GM12878 (cell line): Measurements from ENCODE around the gene MEX3B. TPM values are rescaled to one million over a fixed set of nuclear protein-coding genes. Genes with fewer than 3 reads are reported as not detected.
A peak's percentile ranks its signal among the peaks of the same experiment; 100 is the strongest.

Experiments
- ATAC-seq: fragments of 200-7000 bp; cut with Tn5 transposase; 3 replicates; pipeline ENCODE4 v1.9.1; 2020; ENCODE audit warnings: mild to moderate bottlenecking, moderate library complexity
- BruUV-seq: library from RNA; stranded (reverse); fragments of 400-500 nt; replicated peaks from 2 replicates; lab custom pipeline; 2021; lab: Mats Ljungman, UMichigan
- CTCF ChIA-PET: fragments of 300-600 bp; sonication (Branson Sonifier 250); formaldehyde crosslinking; extraction: SDS; loops from one replicate; lab custom pipeline; 2021; ENCODE audit warnings: inconsistent platforms; lab: Yijun Ruan, JAX
- POLR2A ChIA-PET: fragments of 350-600 bp; formaldehyde crosslinking; extraction: SDS; loops from one replicate; lab custom pipeline; 2021; ENCODE audit warnings: inconsistent platforms; lab: Charles Lee
- RAD21 ChIA-PET: fragments of 300-600 bp; sonication (Branson Sonifier 250); formaldehyde crosslinking; loops from one replicate; lab custom pipeline; 2023; ENCODE audit warnings: antibody characterized with exemption; ENCODE audit not compliant: unreplicated experiment; lab: Charles Lee
- SMC1A ChIA-PET: fragments of 300-600 bp; sonication (Branson Sonifier 250); formaldehyde crosslinking; loops from one replicate; lab custom pipeline; 2023; ENCODE audit not compliant: unreplicated experiment, uncharacterized antibody; lab: Charles Lee
- DNase-seq: peaks from one replicate; pipeline ENCODE4 v3.0.0-alpha.2; 2011; ENCODE audit warnings: low read depth, low spot score
- FAIRE-seq: peaks from 3 replicates; lab custom pipeline; 2011; peaks lifted over from hg19 to GRCh38; lab: Jason Lieb, UNC
- H2AFZ ChIP-seq: 2 replicates; pipeline ENCODE4 v1.6.0; 2011; ENCODE audit warnings: low read depth, low read length, control low read depth; ENCODE audit not compliant: control insufficient read depth
- H3K27ac ChIP-seq: 2 replicates; pipeline ENCODE4 v1.5.1; 2011; ENCODE audit warnings: control low read depth; ENCODE audit not compliant: control insufficient read depth, insufficient read depth
- H3K27me3 ChIP-seq, 2 experiments: replicated peaks in 1 of 2; 2 replicates each; pipeline versions ENCODE4 v1.6.0 to v1.6.1; 2011; ENCODE audit warnings: low read length in 1 of 2; ENCODE audit not compliant: control insufficient read depth in 2 of 2, insufficient read depth in 2 of 2
- H3K36me3 ChIP-seq, 2 experiments: 2 replicates each; pipeline ENCODE4 v1.5.1; 2011; ENCODE audit warnings: low read length in 1 of 2; ENCODE audit not compliant: control insufficient read depth in 2 of 2, insufficient read depth in 2 of 2
- H3K4me1 ChIP-seq: 2 replicates; pipeline ENCODE4 v1.6.1; 2011; ENCODE audit warnings: mild to moderate bottlenecking, low read length, moderate library complexity, mixed read lengths; ENCODE audit not compliant: control insufficient read depth, insufficient read depth
- H3K4me2 ChIP-seq: 2 replicates; pipeline ENCODE4 v1.6.0; 2011; ENCODE audit warnings: control low read depth; ENCODE audit not compliant: control insufficient read depth, insufficient read depth
- H3K4me3 ChIP-seq: fragments of 200-600 bp; sonication (generic); 2 replicates; pipeline ENCODE4 v1.5.1; 2016
- H3K79me2 ChIP-seq: 2 replicates; pipeline ENCODE4 v1.6.0; 2011; ENCODE audit warnings: low read length; ENCODE audit not compliant: control insufficient read depth, insufficient read depth
- H3K9ac ChIP-seq: 2 replicates; pipeline ENCODE4 v1.8.0; 2011; ENCODE audit warnings: low read length, control low read depth, mixed read lengths; ENCODE audit not compliant: control insufficient read depth, insufficient read depth
- H3K9me3 ChIP-seq: replicated peaks from 3 replicates; pipeline ENCODE4 v1.5.1; 2011; ENCODE audit warnings: mild to moderate bottlenecking, low read length; ENCODE audit not compliant: control insufficient read depth, insufficient read depth
- H4K20me1 ChIP-seq: 2 replicates; pipeline ENCODE4 v1.6.0; 2011; ENCODE audit not compliant: control insufficient read depth, insufficient read depth
- USF2 ChIP-seq: IDR thresholded peaks from 2 replicates; pipeline ENCODE4 v1.6.1; 2011; ENCODE audit warnings: low read depth, low read length, improper control_type of control experiment, borderline replicate concordance
- ZBTB33 ChIP-seq: fragments of 450-650 bp; IDR thresholded peaks from 2 replicates; pipeline ENCODE4 v1.6.1; 2017; ENCODE audit warnings: mild to moderate bottlenecking
- WGBS: methylation state at CpG from one replicate; pipeline ENCODE4 v1.1.6; 2016; ENCODE audit warnings: low lambda C conversion rate; ENCODE audit not compliant: insufficient replicate concordance, insufficient coverage; ENCODE audit errors: missing lambda C conversion rate; 5-methylcytosine and 5-hydroxymethylcytosine counted together
- in situ Hi-C: fragments of 300-500 bp; cut with MboI; formaldehyde crosslinking; loops from 9 replicates; pipeline ENCODE4 v1.14.3; 2018; ENCODE audit warnings: mixed read lengths
- intact Hi-C: fragments of 100-400 bp; cut with micrococcal nuclease; formaldehyde crosslinking; loops from one replicate; pipeline ENCODE4 v1.14.2; 2022; ENCODE audit not compliant: unreplicated experiment
- polyA plus RNA-seq, 11 experiments: library from polyadenylated mRNA; depleted of rRNA in 4 of 11; unstranded in 6 of 11; stranded (reverse) in 5 of 11; fragments of >200 nt; fragmentation: Nextera tagmentation in 4 of 11; fragmentation: Illumina TruSeq in 1 of 11; extraction: Ambion mirVana in 4 of 11; extraction: Trizol in 1 of 11; gene quantifications; 1 replicate in 1 of 11; 2 replicates in 10 of 11; pipeline versions ENCODE4 v1.2.1 to v1.2.3, GENCODE V29; 2011 to 2016; ENCODE audit warnings: inconsistent platforms in 2 of 11, missing spikeins in 2 of 11, low read depth in 1 of 11
- total RNA-seq, 4 experiments: library from RNA; depleted of rRNA in 3 of 4; stranded (reverse); fragments of >200 nt in 3 of 4; fragmentation: Illumina TruSeq in 1 of 4; extraction: Trizol in 1 of 4; gene quantifications; 2 replicates each; pipeline versions ENCODE4 v1.2.1 to v1.2.3, GENCODE V29; 2013 to 2021
- TF ChIP-seq, protein P1 (sequence below), 3 experiments: IDR thresholded peaks in 2 of 3; conservative IDR thresholded peaks in 1 of 3; 2 replicates each; pipeline ENCODE4 v1.5.1; 2011; ENCODE audit warnings: low read depth in 3 of 3, low read length in 3 of 3, mild to moderate bottlenecking in 3 of 3, control low read depth in 2 of 3, moderate library complexity in 2 of 3, inconsistent platforms in 1 of 3, mixed read lengths in 1 of 3; ENCODE audit not compliant: control insufficient read depth in 2 of 3, insufficient read depth in 1 of 3; ENCODE audit errors: extremely low read depth in 1 of 3

MEX3B gene
- total and polyA plus RNA-seq, 10 of the 15 experiments (the other 5 are each of a cell fraction or from before 2014, with no cell fraction given) = 0.02 to 1.3 (median 0.28) TPM

DNA sequence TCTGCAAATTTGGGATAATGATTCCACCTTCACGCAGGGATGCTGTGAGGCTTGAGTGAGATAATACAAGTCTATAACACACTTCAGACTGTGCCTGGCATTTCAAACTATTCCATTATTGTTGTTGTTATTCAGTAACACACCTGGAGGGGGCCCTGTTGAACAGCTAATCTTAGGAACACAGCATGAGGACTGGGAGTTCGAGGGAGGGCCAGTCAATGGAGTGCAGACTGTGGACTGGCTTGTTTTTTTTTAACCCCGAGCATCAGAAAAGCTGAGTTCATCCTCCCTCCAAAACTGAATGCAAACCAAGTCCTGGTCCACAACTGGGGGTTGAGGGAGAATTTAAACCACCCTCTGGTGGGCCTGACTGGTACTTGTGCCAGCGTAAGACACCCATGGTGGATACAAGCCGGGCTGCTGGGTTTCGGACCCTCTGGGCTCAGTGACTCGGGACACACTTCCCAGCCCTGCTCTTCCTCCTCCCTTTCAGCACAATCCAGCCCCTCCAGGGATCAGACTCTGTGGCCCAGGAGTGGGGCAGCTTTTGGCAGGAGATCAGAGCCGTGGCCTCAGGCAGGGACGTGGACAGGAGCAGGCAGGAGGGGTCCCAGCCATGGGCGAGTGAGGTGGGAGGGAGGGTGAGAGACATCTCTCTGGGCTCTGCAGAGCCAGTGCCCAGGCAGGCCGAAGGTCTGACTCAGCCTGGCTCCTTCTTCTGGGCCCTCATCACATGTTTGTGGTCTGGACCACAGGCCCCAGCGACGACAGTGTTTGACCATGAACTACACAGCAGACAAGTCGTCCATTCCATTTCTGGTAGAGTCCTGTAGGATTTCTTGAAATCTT, 36.3 kb upstream of the MEX3B start:
- no peak overlapping the region for H3K9ac ChIP-seq
- WGBS = 23% methylated on average over 14 of the region's 14 CpGs
- in situ Hi-C loops = no loop called here

More for the DNA sequence above, 36.3 kb upstream of the MEX3B start:
- intact Hi-C loops = no loop called here
- TF ChIP-seq ZBTB33 = no peak
- TF ChIP-seq, protein P1, sequence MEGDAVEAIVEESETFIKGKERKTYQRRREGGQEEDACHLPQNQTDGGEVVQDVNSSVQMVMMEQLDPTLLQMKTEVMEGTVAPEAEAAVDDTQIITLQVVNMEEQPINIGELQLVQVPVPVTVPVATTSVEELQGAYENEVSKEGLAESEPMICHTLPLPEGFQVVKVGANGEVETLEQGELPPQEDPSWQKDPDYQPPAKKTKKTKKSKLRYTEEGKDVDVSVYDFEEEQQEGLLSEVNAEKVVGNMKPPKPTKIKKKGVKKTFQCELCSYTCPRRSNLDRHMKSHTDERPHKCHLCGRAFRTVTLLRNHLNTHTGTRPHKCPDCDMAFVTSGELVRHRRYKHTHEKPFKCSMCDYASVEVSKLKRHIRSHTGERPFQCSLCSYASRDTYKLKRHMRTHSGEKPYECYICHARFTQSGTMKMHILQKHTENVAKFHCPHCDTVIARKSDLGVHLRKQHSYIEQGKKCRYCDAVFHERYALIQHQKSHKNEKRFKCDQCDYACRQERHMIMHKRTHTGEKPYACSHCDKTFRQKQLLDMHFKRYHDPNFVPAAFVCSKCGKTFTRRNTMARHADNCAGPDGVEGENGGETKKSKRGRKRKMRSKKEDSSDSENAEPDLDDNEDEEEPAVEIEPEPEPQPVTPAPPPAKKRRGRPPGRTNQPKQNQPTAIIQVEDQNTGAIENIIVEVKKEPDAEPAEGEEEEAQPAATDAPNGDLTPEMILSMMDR (IDR thresholded peaks at IDR 0.05 in 2 of 3, conservative IDR thresholded peaks at IDR 0.05 in 1 of 3; ENCODE audit: control insufficient read depth in 2 of 3, extremely low read depth in 1 of 3, insufficient read depth in 1 of 3, low read depth in 3 of 3, low read length in 3 of 3) = 0 out of 6 replicates have a peak, but pooled peaks of 1 of the 3 experiments have one; percentile 7
- TF ChIP-seq USF2 = no peak
- POLR2A ChIA-PET = no interaction called here
- Histone ChIP-seq H3K36me3 (no peaks in the 10 kb centered on the region), H2AFZ (no peak overlapping the region), H3K27ac (no peak overlapping the region), H3K27me3 (no peaks in the 10 kb centered on the region; a peak in 2 of 4 replicates), H3K9me3 (no peaks in the 10 kb centered on the region), H3K4me3 (no peak overlapping the region), H4K20me1 (no peaks in the 10 kb centered on the region), H3K79me2 (no peaks in the 10 kb centered on the region), H3K4me2 (no peak overlapping the region), H3K4me1 (no peaks in the 10 kb centered on the region; the same call in 1 of the 2 replicates)
- FAIRE-seq (no peak), DNase-seq (no peak), ATAC-seq (peak; percentile 73)
- RAD21 ChIA-PET = no interaction called here
- BruUV-seq = no TSS peak
- SMC1A ChIA-PET = no interaction called here
- CTCF ChIA-PET = no interaction called here
